ENCODE measurements around the gene GNAL.

Gene GNAL

DNA sequence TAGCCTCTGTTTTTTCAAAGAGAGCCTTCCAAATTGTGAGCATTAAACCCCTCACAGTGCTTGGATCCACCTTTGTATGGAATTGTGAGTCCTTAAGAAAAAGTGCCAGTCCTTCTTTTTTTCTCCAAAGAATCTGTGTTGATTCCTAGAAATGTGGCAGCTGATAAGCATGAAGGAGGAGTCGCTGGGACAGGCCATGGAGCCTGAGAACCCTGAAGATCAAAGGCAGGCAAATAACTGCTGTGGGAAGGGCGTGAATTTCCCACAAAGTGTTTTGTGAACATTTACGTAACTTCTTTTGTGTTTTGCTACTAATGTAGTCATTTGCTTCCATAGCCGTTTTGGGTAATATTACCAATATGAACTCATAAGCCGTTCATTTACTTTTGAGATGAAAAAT is 134.5 kb downstream of the GNAL start:
- no peak for DNase-seq (ENCODE audit: low read depth)
- H3K4me3 ChIP-seq (ENCODE audit: low read length) = no peak overlapping the region
- TF ChIP-seq, protein P1, sequence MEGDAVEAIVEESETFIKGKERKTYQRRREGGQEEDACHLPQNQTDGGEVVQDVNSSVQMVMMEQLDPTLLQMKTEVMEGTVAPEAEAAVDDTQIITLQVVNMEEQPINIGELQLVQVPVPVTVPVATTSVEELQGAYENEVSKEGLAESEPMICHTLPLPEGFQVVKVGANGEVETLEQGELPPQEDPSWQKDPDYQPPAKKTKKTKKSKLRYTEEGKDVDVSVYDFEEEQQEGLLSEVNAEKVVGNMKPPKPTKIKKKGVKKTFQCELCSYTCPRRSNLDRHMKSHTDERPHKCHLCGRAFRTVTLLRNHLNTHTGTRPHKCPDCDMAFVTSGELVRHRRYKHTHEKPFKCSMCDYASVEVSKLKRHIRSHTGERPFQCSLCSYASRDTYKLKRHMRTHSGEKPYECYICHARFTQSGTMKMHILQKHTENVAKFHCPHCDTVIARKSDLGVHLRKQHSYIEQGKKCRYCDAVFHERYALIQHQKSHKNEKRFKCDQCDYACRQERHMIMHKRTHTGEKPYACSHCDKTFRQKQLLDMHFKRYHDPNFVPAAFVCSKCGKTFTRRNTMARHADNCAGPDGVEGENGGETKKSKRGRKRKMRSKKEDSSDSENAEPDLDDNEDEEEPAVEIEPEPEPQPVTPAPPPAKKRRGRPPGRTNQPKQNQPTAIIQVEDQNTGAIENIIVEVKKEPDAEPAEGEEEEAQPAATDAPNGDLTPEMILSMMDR (IDR thresholded peaks at IDR 0.05; ENCODE audit: insufficient read depth, low read depth, low read length, missing control alignments) = no peak

DNA sequence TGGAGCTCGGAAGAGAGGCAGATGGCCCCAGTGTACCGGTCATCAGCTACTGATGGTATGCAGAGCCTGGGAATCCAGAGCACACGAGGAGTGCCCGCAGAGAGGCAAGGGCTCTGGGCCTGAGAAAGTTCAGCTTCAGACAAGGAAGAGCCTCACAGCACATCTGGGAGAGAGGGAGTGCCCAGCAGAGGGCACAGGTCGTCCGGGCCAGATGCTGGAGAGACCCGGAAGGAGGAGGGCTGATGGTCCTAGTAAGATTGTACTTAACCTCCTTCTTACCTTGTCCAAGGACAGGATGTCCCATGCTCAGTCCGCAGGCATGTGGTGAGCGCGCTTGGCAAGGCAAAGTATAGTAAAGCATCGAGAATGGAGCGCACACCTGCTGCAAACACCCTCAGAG is 137.8 kb downstream of the GNAL start:
- TF ChIP-seq, protein P1 (IDR thresholded peaks at IDR 0.05; ENCODE audit: insufficient read depth, low read depth, low read length, missing control alignments) = no peak
- no peak for DNase-seq (ENCODE audit: low read depth)
- H3K4me3 ChIP-seq (ENCODE audit: low read length) = no peak overlapping the region

DNA sequence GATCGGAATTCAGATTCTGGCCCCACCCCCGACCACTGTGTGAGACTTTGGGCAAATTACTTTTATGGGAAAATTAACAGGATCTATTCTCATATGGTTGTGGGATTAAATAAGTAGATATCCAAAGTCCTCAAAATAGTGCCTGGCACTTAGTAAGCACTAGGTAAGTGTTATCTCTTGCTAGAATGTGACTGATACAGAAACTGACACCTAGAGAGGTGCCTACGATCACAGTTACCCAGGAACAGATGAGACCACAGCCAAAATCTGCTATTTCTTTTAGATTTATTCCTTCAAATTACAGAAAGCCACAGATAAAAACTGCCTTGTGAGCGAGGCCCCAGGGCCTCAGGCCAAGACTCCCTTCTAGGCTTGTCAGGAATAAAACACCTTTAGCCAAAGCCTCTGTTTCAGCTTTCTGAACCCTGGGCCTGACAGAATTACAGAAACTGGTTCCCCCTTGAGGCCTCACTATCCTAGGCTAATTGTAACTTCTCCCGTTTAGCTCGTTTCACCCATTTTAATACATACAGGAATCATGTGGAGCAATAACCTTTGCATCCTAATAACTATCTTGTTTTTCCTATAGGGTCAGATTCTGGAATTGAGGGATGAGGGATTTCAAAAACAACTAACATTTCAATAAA is 139.8 kb downstream of the GNAL start:
- H3K4me3 ChIP-seq (ENCODE audit: low read length) = no peak overlapping the region
- no peak for DNase-seq (ENCODE audit: low read depth)
- TF ChIP-seq, protein P1 (IDR thresholded peaks at IDR 0.05; ENCODE audit: insufficient read depth, low read depth, low read length, missing control alignments) = no peak

DNA sequence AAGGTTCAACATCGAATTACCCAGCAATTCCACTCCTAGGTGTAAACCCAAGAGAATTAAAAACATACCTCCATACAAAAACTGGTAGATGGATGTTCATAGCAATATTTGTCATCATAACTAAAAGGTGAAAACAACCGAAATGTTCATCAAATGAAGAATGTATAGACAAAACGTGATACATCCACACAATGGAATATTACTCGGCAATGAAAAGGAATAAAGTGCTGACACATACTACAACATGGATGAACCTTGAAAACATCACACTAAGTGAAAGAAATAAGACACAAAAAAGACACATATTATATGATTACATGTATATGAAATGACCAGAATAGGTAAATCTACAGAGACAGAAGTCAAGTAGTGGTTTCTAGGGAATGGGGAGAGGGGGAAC is 141.5 kb downstream of the GNAL start:
- TF ChIP-seq, protein P1 (IDR thresholded peaks at IDR 0.05; ENCODE audit: insufficient read depth, low read depth, low read length, missing control alignments) = no peak
- no peak for DNase-seq (ENCODE audit: low read depth)
- H3K4me3 ChIP-seq (ENCODE audit: low read length) = no peak overlapping the region

DNA sequence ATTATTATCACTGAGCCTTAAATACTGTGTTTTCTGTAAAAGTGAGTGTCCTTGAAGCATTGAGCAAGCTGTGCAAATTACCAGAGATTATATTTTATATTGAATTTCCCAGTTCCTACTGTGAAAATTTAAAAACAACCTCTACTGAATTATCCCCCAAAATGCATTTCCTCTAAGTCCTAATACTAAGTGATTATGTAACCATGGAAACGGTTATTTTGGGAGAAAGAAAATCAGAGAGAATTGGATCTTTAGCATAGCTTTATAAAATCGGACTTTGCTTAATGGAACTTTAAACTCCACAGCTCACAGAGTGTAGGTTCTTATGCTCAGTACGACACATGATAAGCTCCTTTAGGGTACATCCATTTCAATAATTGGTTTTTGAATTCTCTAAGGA is 142.9 kb downstream of the GNAL start:
- TF ChIP-seq, protein P1 (IDR thresholded peaks at IDR 0.05; ENCODE audit: insufficient read depth, low read depth, low read length, missing control alignments) = no peak
- H3K4me3 ChIP-seq (ENCODE audit: low read length) = no peak overlapping the region
- DNase-seq (ENCODE audit: low read depth) = no peak

DNA sequence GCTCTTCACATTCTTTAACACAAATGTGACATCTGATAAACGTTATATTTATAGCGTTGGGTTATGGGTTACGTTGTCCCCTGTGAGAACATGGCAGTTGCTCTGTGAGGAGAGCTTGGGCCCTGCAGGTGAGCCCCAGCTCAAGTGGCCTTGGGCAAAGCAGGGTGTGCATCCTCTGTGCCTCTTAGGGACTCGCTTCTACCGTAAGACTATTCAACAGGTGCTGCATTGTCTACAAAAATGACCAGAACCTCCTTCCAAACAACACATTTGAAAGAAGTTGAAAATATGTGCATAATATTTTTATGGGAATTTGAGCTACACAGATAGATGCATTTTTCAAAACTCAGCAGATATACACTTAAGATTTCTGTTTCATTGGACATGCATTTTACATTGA is 145.7 kb downstream of the GNAL start:
- H3K4me3 ChIP-seq (ENCODE audit: low read length) = no peak overlapping the region
- TF ChIP-seq, protein P1 (IDR thresholded peaks at IDR 0.05; ENCODE audit: insufficient read depth, low read depth, low read length, missing control alignments) = no peak
- no peak for DNase-seq (ENCODE audit: low read depth)

DNA sequence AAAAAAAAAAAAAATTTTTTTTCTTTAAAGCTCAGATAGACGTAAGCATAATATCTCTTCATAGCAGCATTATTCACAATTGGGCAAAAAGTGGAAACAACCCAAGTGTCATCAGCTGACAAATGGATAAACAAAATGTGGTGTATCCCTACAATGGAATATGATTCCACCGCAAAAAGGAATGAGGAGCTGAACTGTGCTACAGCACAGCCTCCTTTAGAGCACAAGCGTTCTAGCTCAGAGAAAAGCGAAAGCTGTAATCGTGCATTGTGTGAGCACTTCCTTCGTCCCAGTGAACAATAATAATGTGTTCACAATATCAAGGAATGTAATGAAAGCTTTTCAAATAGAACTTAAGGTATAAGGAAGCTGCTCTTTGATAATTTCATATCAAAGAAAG is 150.5 kb downstream of the GNAL start:
- TF ChIP-seq, protein P1 (IDR thresholded peaks at IDR 0.05; ENCODE audit: insufficient read depth, low read depth, low read length, missing control alignments) = no peak
- no peak overlapping the region for H3K4me3 ChIP-seq (ENCODE audit: low read length)
- no peak for DNase-seq (ENCODE audit: low read depth)
